ENCODE results near the gene CCDC3. TPM values are rescaled to one million over a fixed set of nuclear protein-coding genes. Genes with fewer than 3 reads are reported as not detected.

CCDC3 gene
- total RNA-seq, 1 donor from 2014 or later, result 12.8 TPM

DNA sequence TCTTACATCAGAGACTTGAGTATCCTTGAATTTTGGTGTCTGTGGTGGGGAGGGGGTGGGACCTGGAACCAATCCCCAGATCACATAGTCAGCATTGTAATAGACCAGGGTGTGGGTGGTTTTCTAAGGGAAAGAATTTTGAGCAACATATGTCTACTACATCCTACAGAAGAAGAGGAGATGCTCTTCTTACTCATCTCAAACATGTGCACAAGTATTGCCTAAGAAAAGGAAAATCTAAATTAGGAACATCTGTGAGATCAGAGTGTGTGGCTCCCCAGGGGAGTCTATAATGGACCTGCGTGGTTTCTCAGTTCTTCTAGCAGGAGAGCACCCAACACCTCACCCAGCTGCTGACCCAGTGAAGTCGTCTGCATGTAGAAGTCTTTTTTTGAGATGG lies 148.8 kb downstream of the CCDC3 start:
- no peaks in the 10 kb centered on the region for H3K9me3 ChIP-seq
- H3K27ac ChIP-seq, result no peak overlapping the region
- no peak overlapping the region for H3K4me3 ChIP-seq
- H3K36me3 ChIP-seq, result no peaks in the 10 kb centered on the region
- TF ChIP-seq, protein P1, sequence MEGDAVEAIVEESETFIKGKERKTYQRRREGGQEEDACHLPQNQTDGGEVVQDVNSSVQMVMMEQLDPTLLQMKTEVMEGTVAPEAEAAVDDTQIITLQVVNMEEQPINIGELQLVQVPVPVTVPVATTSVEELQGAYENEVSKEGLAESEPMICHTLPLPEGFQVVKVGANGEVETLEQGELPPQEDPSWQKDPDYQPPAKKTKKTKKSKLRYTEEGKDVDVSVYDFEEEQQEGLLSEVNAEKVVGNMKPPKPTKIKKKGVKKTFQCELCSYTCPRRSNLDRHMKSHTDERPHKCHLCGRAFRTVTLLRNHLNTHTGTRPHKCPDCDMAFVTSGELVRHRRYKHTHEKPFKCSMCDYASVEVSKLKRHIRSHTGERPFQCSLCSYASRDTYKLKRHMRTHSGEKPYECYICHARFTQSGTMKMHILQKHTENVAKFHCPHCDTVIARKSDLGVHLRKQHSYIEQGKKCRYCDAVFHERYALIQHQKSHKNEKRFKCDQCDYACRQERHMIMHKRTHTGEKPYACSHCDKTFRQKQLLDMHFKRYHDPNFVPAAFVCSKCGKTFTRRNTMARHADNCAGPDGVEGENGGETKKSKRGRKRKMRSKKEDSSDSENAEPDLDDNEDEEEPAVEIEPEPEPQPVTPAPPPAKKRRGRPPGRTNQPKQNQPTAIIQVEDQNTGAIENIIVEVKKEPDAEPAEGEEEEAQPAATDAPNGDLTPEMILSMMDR (IDR thresholded peaks at IDR 0.05), result no peak
- intact Hi-C loops (cut with DNase I), result no loop called here
- no peak for DNase-seq (ENCODE audit: extremely low spot score in 2 of 2)
- no peaks in the 10 kb centered on the region for H3K27me3 ChIP-seq
- peaks cover 21% of the 10 kb centered on the region for H3K4me1 ChIP-seq

- intact Hi-C loops (cut with DNase I), result no loop called here
- H3K4me3 ChIP-seq, result peak overlapping the region in 1 of 2 donors; percentile 15
Measured at GRCh38 chr10:12849319-12850181, 152.0 kb downstream of the CCDC3 start.

DNA sequence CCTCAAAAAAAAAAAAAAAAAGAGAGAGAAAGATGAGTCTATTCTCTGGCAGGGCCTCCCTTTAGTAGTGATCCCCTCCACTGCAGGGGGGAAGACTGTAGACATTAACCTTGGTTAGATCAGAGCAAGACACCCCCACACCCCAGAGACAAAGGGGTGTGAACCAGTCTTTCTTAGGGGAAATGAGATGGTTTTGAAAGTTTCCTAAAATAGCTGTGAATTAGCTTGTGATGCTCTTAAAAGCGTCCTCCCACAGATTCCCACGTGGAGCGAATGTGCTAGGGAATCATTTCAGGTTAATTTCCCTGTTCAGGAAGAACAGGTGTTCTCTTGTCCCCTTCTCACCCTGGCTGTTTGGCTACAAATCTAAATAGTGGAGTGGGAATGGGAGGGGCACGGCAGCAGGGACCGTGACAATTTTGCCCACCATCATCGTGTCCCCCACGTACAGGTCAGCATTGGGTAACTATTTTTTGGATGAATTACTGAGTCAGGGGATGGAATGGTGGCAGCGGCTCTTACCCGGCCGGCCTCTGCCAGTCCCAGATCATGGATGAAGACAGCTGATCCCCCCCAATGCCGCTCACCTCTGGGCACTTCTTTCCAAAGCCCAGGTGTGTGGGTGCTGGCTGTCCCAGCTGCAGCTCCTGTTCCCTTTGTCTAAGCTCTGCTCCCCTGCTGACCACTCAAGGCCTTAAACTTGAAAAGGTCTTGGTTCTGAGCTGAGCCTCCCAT lies 152.9 kb downstream of the CCDC3 start:
- TF ChIP-seq POLR2A (IDR thresholded peaks at IDR 0.05), result no peak
- TF ChIP-seq, protein P1 (IDR thresholded peaks at IDR 0.05), result no peak
- no peak for TF ChIP-seq POLR2AphosphoS5 (IDR thresholded peaks at IDR 0.05; ENCODE audit: insufficient read depth in 1 of 2, low read depth in 1 of 2)
- Histone ChIP-seq H3K27me3 (no peaks in the 10 kb centered on the region), H3K36me3 (no peaks in the 10 kb centered on the region), H3K4me1 (peaks cover 42% of the 10 kb centered on the region), H3K9me3 (no peaks in the 10 kb centered on the region), H3K27ac (peak overlapping the region; percentile 40), H3K4me3 (no peak overlapping the region)
- no peak for DNase-seq (ENCODE audit: extremely low spot score in 2 of 2)
- intact Hi-C loops (cut with DNase I), result no loop called here

More at GRCh38 chr10:12849319-12850181, 152.0 kb downstream of the CCDC3 start:
- H3K9me3 ChIP-seq, result no peaks in the 10 kb centered on the region
- no peaks in the 10 kb centered on the region for H3K36me3 ChIP-seq
- TF ChIP-seq POLR2AphosphoS5 (IDR thresholded peaks at IDR 0.05; ENCODE audit: insufficient read depth in 1 of 2, low read depth in 1 of 2), result no peak
- TF ChIP-seq POLR2A (IDR thresholded peaks at IDR 0.05), result no peak
- TF ChIP-seq, protein P1 (IDR thresholded peaks at IDR 0.05), result no peak
- no peaks in the 10 kb centered on the region for H3K27me3 ChIP-seq
- H3K4me1 ChIP-seq, result peaks cover 36% of the 10 kb centered on the region
- DNase-seq (ENCODE audit: extremely low spot score in 2 of 2), result no peak
- H3K27ac ChIP-seq, result peak overlapping the region; percentile 40

GRCh38 chr10:12847361-12847975 lies 154.0 kb downstream of the CCDC3 start:
- Histone ChIP-seq H3K27me3 (no peaks in the 10 kb centered on the region), H3K36me3 (no peaks in the 10 kb centered on the region), H3K9me3 (no peaks in the 10 kb centered on the region), H3K4me3 (no peak overlapping the region), H3K4me1 (peaks cover 42% of the 10 kb centered on the region), H3K27ac (no peak overlapping the region)
- TF ChIP-seq, protein P1 (IDR thresholded peaks at IDR 0.05), result no peak
- TF ChIP-seq POLR2AphosphoS5 (IDR thresholded peaks at IDR 0.05; ENCODE audit: insufficient read depth in 1 of 2, low read depth in 1 of 2) (no peak), POLR2A (IDR thresholded peaks at IDR 0.05) (no peak)
- no peak for DNase-seq (ENCODE audit: extremely low spot score in 2 of 2)
- intact Hi-C loops (cut with DNase I), result no loop called here
